ENCODE data around the gene WDSUB1.
A peak's percentile ranks its signal among the peaks of the same experiment; 100 is the strongest.

WDSUB1 gene

GRCh38 chr2:159225025-159226016 lies 61.2 kb downstream of the WDSUB1 start:
- no peak for DNase-seq (ENCODE audit: low read depth in 1 of 2, low spot score in 1 of 2)

GRCh38 chr2:159224061-159224813 lies 62.3 kb downstream of the WDSUB1 start:
- DNase-seq (ENCODE audit: low read depth in 1 of 2, low spot score in 1 of 2) = no peak

- DNase-seq (ENCODE audit: low read depth in 1 of 2, low spot score in 1 of 2) = no peak
Observed at GRCh38 chr2:159219394-159219998, 67.0 kb downstream of the WDSUB1 start.

DNA sequence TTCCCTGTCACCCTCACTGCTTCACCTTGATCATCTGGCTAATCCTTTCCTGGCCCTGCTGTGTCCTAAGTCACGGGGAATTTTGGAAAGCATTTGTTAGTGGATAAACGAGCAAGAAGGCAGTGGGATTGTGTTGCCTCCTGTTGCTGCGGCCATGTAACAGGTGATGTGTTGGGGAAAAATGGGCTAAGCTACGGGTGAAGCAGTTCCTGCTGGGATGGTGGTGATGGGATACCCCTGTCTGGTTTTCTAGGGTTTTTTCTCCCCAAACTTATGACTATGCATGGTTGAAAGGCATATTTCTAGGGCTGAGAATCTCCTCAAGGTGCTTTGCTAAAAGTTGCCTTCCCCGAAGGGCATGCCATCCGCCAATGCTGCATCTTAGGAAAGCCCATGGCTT lies 68.1 kb downstream of the WDSUB1 start:
- no peak for DNase-seq (ENCODE audit: low read depth in 1 of 2, low spot score in 1 of 2)

- DNase-seq (ENCODE audit: low read depth in 1 of 2, low spot score in 1 of 2) = no peak
Observed at GRCh38 chr2:159217676-159218075, 68.8 kb downstream of the WDSUB1 start.

- no peak for DNase-seq (ENCODE audit: low read depth in 1 of 2, low spot score in 1 of 2)
Observed at GRCh38 chr2:159215116-159215515, 71.4 kb downstream of the WDSUB1 start.

- no peak for DNase-seq (ENCODE audit: low read depth in 1 of 2, low spot score in 1 of 2)
Observed at GRCh38 chr2:159214325-159214865, 72.1 kb downstream of the WDSUB1 start.

- no peak for DNase-seq (ENCODE audit: low read depth in 1 of 2, low spot score in 1 of 2)
Observed at GRCh38 chr2:159213296-159213695, 73.2 kb downstream of the WDSUB1 start.

DNA sequence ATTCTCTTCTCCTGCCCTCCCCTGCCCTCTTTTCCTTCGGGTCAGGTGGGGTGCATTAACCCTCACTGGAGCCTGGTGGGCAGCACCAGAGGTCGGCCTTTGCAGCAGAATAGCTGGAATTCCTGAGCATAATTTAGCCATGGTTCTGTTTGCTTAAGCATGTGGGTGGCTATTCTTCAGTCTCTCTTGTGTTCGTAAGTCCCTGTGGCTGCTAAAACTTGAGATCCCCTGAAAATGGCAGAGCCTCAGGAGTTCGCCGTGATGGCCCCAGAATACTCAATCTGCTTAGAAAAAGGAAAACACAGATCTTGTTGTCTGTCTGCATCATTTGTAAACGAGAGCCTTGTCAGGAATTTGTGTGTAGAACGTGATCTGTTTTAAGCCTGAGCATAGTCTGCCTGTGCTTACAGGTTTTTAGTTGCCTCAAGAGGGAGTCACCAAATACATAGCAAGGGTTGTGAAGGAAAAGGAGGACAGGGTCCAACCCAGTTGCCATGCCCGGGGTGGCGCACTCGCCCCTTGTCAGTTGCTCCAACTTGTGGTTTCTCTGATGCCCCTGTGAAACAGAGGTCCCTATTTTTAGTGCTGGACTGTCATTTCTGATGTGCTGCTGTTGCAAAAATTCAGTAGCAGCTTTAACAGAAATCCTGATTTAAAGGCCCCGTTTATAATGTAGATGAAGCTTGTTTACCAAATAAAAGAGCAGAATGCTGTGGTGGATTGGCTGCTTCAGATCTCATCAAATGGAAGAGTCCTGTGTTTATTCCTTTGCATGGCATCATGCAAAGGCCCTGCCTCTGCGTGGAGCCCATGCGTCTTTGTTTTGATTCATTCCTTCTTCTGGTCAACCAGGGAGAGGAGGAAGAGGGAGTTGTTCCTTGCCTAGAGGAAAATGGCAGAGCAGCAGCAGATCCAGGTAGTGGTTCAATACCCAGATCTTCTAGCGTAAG lies 74.8 kb downstream of the WDSUB1 start:
- no peak for DNase-seq (ENCODE audit: low read depth in 1 of 2, low spot score in 1 of 2)

- DNase-seq (ENCODE audit: low read depth in 1 of 2, low spot score in 1 of 2) = peak in 1 of 2 donors; percentile 23
Observed at GRCh38 chr2:159209341-159210306, 76.9 kb downstream of the WDSUB1 start.

- no peak for DNase-seq (ENCODE audit: low read depth in 1 of 2, low spot score in 1 of 2)
Observed at GRCh38 chr2:159208438-159208837, 78.1 kb downstream of the WDSUB1 start.

DNA sequence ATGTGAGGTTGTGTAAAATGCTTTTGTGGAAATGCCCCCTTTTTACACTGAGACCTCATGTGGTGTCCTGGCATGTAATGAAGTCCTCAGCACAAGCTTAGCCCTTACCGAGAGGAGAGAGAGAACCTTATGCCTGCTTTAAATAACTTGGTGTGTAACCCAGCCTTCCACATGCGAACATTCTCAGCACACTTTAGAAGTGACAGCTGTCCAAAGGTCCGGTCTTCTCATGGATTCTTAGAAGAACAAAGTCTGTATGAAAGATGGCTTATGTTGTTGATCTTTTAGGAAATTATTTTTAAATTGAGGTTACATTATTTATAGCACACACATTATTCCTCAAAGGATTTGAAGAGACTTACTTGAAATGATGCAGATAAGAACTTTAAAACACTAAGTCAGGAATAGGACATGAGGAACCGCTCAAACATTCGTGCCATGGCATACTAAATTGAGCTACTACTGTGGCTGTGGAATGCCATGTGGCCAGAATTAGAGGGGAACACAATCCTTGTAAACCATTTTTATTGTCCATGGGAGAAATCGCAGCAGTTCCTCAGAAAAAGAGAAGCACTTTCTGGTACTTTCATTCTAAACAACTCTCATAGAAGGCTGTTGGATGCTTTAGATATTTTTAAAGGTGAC lies 79.6 kb downstream of the WDSUB1 start:
- no peak for DNase-seq (ENCODE audit: low read depth in 1 of 2, low spot score in 1 of 2)

GRCh38 chr2:159204381-159205144 lies 81.9 kb downstream of the WDSUB1 start:
- DNase-seq (ENCODE audit: low read depth in 1 of 2, low spot score in 1 of 2) = no peak

- no peak for DNase-seq (ENCODE audit: low read depth in 1 of 2, low spot score in 1 of 2)
Observed at GRCh38 chr2:159202568-159203071, 83.9 kb downstream of the WDSUB1 start.

GRCh38 chr2:159201360-159202063 lies 85.0 kb downstream of the WDSUB1 start:
- DNase-seq (ENCODE audit: low read depth in 1 of 2, low spot score in 1 of 2) = no peak

DNA sequence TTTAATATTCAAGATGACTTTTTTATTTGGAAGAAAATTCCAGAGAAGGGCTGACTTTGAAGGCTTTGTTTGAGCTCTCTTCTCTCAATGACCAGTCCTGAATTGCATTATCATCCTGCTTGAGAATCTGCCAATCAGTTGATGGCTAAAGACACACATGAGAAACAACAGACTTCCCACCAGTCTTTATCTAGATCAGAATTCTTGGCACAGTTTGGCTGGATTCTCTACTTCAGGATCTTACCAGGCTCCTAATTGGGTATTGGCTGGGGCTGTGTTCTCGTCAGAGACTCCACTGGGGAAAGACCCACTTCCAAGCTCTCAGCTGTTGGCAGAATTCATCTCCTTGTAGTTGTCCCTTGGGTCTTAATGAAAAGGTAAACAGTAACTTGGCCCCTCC lies 86.0 kb downstream of the WDSUB1 start:
- DNase-seq (ENCODE audit: low read depth in 1 of 2, low spot score in 1 of 2) = no peak
